Measurements from ENCODE around the gene TRIM49D2.
"Not testable (repeated sequence)": the region's sequence is repeated elsewhere in the genome, so short reads cannot be mapped to it uniquely, and the experiment has no call there.

Gene TRIM49D2, protein sequence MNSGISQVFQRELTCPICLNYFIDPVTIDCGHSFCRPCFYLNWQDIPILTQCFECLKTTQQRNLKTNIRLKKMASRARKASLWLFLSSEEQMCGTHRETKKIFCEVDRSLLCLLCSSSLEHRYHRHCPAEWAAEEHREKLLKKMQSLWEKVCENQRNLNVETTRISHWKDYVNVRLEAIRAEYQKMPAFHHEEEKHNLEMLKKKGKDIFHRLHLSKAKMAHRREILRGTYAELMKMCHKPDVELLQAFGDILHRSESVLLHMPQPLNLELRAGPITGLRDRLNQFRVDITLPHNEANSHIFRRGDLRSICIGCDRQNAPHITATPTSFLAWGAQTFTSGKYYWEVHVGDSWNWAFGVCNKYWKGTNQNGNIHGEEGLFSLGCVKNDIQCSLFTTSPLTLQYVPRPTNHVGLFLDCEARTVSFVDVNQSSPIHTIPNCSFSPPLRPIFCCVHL

DNA sequence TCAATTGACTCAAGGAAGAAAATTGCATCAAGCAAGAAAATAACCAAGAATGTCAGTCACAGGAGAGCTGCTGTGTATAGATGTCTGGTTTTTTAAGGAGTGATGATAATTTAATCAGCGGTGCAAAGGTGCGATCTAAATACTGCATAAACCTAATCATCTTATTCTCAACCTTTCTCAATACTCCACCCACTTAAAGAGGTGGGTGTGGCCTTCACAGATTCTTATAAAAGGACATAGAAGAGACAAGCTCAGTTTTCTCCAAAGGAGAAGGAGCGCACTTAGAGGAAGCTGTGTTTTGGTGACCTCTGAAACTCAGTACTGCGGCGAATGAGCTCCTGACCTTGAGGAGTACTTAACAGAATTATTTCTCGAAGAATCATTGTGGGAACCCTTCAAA is at the start of gene TRIM49D2:
Gene TRIM49D2 (plus strand): TSS at position 301 of the 400 bp plus-strand sequence. CDS start 2,698 bp downstream, outside the sequence.
- DNase-seq (ENCODE audit: low read depth), result not testable (repeated sequence)

DNA sequence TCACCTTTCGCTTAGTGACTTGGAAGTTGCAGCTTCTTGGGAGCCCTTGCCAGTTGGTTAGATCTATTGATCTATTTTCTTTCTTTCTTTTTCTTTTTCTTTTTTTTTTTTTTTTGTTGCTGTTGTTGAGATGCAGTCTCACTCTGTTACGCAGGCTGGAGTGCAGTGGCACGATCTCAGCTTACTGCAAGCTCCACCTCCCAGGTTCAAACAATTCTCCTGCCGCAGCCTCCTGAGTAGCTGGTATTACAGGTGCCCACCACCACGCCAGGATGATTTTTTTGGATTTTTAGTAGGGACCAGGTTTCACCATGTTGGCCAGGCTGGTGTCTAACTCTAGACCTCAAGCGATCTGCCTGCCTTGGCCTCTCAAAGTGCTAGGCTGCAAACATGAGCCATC is 46.4 kb upstream of the TRIM49D2 start:
- not testable (repeated sequence) for DNase-seq (ENCODE audit: low read depth)

DNA sequence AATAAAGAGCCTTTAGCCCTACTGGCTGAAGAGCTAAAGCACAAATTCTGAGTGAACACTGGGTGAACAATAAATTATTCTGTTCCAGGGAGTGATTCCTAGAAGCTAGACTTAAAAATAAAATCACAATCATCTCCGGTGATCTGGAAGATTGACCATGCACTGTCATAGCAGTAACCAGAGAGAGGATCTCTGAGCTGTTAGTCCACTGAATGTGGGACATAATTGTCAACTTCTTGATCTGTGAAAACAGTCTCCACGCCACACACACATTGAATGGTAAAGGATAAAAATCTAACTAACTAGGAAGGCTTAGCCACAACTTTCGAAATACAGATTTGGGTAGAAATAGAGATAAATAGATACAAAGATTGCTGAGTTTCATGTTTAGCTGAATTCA is 30.6 kb upstream of the TRIM49D2 start:
- not testable (repeated sequence) for DNase-seq (ENCODE audit: low read depth)

GRCh38 chr11:89900809-89901208 is 23.1 kb upstream of the TRIM49D2 start:
- DNase-seq (ENCODE audit: low read depth), result not testable (repeated sequence)

GRCh38 chr11:89922195-89922660 is 1.6 kb upstream of the TRIM49D2 start, which contains the start of gene TRIM49D1:
Gene TRIM49D1 (minus strand): TSS chr11:89922245. CDS start chr11:89917710, 4,535 bp downstream.
- no peak for DNase-seq (ENCODE audit: low read depth)

GRCh38 chr11:89960833-89961232 is 37.0 kb downstream of the TRIM49D2 start:
- DNase-seq (ENCODE audit: low read depth), result not testable (repeated sequence)

DNA sequence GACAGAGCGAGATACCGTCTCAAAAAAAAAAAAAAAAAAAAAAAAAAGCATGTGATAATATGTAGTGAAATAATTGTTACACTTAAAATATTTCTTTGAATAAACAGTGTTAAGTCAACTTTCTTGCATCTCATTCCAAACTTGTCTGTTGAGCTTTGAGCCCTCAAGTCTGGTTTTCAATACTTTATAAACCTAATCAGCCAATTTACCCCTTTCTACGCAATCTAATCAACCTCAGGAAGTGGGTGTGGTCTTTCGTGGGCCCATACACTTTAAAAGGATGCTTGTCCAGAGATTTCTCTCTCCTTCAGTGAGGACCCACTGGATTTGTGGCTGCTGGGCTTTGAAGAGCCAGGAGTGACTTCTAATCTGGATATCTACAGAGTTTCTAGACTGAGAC is 41.9 kb downstream of the TRIM49D2 start, which contains the start of gene TRIM64:
Gene TRIM64 (plus strand): TSS at position 301 of the 400 bp plus-strand sequence. CDS start 2,467 bp downstream, outside the sequence.
- DNase-seq (ENCODE audit: low read depth), result not testable (repeated sequence)
